ENCODE results near the gene ITPR2.
"Not testable (repeated sequence)": the region's sequence is repeated elsewhere in the genome, so short reads cannot be mapped to it uniquely, and the experiment has no call there.

The ITPR2 gene

DNA sequence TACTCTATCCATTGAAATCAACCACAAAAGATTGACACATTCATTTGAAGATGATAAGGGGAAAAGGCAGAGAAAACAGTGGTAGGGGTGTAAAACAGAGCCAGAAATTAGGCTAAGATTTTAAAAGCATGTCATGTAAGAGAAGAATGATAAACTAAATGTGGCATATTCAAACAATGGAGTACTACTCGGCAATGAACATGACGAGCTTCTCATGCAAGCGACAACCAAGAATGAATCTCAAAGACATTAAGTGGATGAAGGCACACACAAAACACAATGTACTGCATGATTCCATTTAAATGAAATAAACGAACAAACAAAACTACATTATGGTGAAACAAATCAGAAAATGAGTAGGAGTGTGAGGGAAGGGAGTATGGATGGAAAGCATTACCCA is 134.8 kb downstream of the ITPR2 start:
- DNase-seq: no peak

- DNase-seq: no peak
Observed at GRCh38 chr12:26697217-26697616, 135.8 kb downstream of the ITPR2 start.

GRCh38 chr12:26696613-26697092 is 136.3 kb downstream of the ITPR2 start:
- DNase-seq: no peak

DNA sequence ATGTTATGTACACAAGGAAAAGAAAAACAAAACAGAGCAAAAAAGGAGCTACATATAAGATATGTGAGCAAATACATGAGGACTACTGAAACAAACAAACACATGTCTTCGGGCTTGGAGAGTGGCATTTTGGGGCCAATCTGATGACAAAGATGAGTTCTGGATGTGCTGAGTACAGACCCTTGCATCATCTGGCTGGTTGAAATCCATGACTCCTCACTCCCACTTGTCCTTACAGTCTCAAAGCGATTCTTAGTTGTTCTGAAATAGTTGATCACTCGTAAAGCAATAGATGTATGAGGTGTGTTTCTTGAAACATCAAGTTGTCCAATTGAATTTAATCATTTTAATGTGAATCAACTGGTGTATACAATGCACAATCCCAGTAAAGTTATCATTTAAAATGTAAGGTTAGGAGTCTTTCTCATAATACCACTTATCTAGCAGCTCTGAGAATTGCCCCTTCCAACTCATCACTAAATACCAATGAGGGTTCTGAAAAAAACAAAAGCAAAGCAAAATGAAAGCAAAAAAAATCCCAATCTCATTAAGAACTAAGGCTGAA is 136.9 kb downstream of the ITPR2 start:
- no peak for DNase-seq

- no peak for DNase-seq
Observed at GRCh38 chr12:26694402-26694801, 138.6 kb downstream of the ITPR2 start.

- peak; percentile 87 for DNase-seq
Observed at GRCh38 chr12:26692407-26692806, 140.6 kb downstream of the ITPR2 start.

GRCh38 chr12:26691234-26691970 is 141.6 kb downstream of the ITPR2 start:
- peak; percentile 87 for DNase-seq

GRCh38 chr12:26690601-26691000 is 142.4 kb downstream of the ITPR2 start:
- DNase-seq: peak; percentile 9

DNA sequence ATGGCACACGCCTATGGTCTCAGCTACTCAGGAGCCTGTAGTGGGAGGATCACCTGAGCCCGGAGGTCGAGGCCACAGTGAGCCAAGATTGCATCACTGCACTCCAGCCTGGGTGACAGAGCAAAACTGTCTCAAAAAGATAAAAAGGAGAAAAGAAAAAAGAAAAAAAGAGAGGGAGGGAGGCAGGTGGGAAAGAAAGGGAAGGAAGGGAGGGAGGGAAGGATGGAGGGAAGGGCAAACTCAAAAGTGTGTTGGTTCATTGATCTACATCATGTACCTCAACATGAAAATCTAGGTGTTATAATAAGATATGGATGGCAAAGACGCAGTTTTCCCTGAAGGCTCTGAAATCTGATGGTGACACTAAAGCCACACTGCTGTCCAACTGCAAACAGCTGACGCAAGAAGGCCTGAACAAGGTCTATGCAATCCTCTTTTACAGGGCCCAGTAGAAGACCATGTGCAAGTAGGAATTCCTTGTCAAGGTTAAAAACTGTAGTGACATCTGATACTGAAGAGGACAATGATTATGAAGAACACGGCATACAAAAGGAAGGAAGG is 143.6 kb downstream of the ITPR2 start:
- no peak for DNase-seq

DNA sequence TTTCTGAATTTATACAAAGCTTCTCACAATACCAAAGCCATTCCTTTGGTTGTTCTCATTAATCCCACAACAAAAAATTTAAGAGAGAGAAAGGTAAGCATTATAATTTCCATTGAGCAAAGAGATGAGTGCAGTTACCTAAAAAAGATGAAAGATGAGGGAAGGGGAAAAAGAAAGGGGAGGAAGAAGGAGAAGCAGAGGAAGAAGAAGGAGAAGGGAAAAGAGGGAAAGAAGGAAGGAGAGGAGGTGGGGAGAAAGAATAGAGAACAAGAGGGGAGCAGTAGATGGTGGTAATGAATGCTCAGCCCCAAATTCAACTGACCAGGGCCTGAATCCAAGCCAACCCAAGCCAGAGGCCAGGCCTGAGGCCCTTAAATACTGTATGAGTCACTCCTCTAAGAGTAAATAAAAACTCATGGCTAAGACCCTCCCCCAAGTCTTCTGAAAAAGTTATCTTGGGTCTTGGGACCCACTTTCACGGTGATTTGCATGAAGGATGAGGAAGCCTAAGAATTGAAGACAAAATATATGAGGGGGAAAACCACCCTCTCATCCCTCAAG is 144.6 kb downstream of the ITPR2 start:
- DNase-seq: no peak

- no peak for DNase-seq
Observed at GRCh38 chr12:26686408-26686807, 146.6 kb downstream of the ITPR2 start.

GRCh38 chr12:26684101-26684500 is 148.9 kb downstream of the ITPR2 start:
- DNase-seq: no peak

DNA sequence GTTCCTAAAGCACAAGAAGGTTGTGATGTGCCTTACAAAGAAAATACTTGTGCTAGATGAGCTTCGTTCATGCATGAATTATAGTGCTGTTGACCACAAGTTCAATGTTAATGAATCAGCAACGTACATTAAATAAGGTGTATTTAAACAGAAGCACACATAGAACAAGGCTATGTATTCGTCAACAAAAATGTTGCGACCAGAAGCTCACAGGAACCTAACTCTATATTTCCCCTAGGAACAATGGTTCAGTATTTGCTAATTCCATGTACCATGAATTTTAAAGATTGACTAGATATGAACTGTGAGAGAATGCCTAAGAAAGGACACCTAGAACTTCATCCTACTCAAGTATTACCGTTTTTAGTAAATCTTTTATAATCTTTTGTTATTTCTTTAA is 149.6 kb downstream of the ITPR2 start:
- no peak for DNase-seq

DNA sequence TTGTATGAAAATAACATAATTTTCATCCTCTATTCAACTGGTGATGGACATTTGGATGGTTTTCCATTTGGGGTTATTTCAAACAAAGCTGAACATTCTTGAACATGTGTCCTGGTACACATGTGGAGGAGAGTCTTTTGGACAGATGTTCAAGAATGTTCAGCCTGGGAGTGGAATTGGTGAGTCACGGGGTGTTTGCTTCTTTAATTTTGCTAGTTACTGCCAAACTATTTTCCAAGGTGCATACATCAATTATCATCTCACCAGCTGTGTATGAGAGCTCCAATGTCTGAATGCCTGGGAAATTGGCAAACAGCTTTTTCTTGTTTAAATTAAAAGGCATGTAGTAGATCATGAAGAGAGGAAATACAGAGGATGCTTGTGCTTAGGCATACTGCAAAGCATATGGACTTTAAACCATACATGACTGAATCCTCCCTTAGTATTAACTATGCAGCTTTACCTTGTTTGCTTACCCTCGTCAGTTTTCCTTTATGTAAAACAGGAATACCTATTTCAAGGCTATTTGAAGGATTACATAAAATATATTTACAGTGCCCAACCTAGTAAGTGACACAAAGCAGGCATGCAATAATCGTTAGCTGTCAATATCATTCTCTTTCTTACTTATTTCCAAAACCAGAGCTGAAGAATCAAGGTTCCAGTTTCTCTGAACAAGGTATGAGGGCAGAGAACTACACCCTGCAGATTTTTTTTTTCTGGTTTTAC is 152.1 kb downstream of the ITPR2 start:
- DNase-seq: peak; percentile 26

- peak; percentile 14 for DNase-seq
Observed at GRCh38 chr12:26678697-26679660, 154.0 kb downstream of the ITPR2 start.

DNA sequence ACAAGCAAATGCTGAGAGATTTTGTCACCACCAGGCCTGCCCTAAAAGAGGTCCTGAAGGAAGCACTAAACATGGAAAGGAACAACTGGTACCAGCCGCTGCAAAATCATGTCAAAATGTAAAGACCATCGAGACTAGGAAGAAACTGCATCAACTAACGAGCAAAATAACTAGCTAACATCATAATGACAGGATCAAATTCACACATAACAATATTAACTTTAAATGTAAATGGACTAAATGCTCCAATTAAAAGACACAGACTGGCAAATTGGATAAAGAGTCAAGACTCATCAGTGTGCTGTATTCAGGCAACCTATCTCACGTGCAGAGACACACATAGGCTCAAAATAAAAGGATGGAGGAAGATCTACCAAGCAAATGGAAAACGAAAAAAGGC is 161.5 kb downstream of the ITPR2 start:
- not testable (repeated sequence) for DNase-seq

- DNase-seq: no peak
Observed at GRCh38 chr12:26668847-26669246, 164.1 kb downstream of the ITPR2 start.

DNA sequence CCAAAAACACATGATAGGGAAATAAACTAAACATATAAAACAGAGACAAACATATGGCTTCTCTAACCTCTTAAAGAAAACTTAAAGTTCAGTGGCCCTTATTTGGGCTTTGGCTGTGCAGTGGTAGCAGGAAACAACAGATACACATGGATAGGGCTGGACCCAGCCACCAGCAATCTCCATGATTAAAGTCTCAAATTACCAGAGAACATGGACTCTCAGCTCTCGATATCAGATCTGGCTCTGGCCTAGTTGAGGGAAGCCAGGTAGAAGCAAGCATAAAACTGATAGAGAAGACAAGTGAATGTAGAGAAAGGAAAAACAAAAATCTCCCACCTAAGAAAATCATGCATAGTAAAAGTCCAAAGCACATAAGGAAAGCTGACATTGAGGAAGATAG is 164.8 kb downstream of the ITPR2 start:
- no peak for DNase-seq

- no peak for DNase-seq
Observed at GRCh38 chr12:26666286-26666685, 166.7 kb downstream of the ITPR2 start.

- no peak for DNase-seq
Observed at GRCh38 chr12:26661399-26661798, 171.6 kb downstream of the ITPR2 start.

- no peak for DNase-seq
Observed at GRCh38 chr12:26659930-26660329, 173.1 kb downstream of the ITPR2 start.

GRCh38 chr12:26658991-26659390 is 174.0 kb downstream of the ITPR2 start:
- DNase-seq: no peak
